OCI-LY1 (cell line): Measurements from ENCODE around the gene RSAD1.

Experiments
- CTCF ChIP-seq: fragments of 200-600 bp; sonication (generic), shearing (Covaris generic); IDR thresholded peaks from 2 replicates; pipeline ENCODE4 v1.5.1; 2017; ENCODE audit warnings: mild to moderate bottlenecking, antibody characterized with exemption, low read length, moderate library complexity, mixed read lengths
- EZH2 ChIP-seq: fragments of 200-600 bp; sonication (generic), shearing (Covaris generic); IDR thresholded peaks from 2 replicates; pipeline ENCODE4 v1.8.0; 2017; ENCODE audit warnings: borderline replicate concordance, mixed run types, mild to moderate bottlenecking, antibody characterized with exemption, low read length, moderate library complexity, mixed read lengths

GRCh38 chr17:50498021-50498874 is 19.6 kb downstream of the RSAD1 start:
- TF ChIP-seq EZH2 = no peak
- no peak for TF ChIP-seq CTCF
